ENCODE data around the gene ANKEF1.
A peak's percentile ranks its signal among the peaks of the same experiment; 100 is the strongest.
"Not testable (repeated sequence)": the region's sequence is repeated elsewhere in the genome, so short reads cannot be mapped to it uniquely, and the experiment has no call there.

Gene ANKEF1

DNA sequence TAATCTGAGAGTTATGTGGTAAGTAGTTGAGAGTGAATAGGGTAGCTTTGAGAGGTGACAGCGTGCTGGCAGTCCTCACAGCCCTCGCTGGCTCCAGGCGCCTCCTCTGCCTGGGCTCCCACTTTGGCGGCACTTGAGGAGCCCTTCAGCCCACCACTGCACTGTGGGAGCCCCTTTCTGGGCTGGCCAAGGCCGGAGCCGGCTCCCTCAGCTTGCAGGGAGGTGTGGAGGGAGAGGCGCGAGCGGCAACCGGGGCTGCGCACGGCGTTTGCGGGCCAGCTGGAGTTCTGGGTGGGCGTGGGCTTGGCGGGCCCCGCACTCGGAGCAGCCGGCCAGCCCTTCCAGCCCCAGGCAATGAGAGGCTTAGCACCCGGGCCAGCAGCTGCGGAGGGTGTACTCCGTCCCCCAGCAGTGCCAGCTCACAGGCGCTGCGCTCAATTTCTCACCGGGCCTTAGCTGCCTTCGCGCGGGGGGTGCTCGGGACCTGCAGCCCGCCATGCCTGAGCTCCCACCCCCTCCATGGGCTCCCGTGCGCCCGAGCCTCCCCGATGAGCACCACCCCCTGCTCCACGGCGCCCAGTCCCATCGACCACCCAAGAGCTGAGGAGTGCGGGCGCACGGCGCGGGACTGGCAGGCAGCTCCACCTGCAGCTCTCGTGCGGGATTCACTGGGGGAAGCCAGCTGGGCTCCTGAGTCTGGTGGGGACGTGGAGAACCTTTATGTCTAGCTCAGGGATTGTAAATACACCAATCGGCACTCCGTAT, 3.2 kb upstream of the ANKEF1 start:
- DNase-seq (ENCODE audit: low spot score); FAIRE-seq: not testable (repeated sequence)

GRCh38 chr20:10032269-10032668, 2.5 kb upstream of the ANKEF1 start:
- not testable (repeated sequence) for FAIRE-seq; DNase-seq (ENCODE audit: low spot score)

GRCh38 chr20:10033905-10034650, 709 bp upstream of the ANKEF1 start:
- FAIRE-seq (no peak), DNase-seq (ENCODE audit: low spot score) (no peak)

GRCh38 chr20:10036321-10036720, 1.5 kb downstream of the ANKEF1 start:
- not testable (repeated sequence) for DNase-seq (ENCODE audit: low spot score); FAIRE-seq

DNA sequence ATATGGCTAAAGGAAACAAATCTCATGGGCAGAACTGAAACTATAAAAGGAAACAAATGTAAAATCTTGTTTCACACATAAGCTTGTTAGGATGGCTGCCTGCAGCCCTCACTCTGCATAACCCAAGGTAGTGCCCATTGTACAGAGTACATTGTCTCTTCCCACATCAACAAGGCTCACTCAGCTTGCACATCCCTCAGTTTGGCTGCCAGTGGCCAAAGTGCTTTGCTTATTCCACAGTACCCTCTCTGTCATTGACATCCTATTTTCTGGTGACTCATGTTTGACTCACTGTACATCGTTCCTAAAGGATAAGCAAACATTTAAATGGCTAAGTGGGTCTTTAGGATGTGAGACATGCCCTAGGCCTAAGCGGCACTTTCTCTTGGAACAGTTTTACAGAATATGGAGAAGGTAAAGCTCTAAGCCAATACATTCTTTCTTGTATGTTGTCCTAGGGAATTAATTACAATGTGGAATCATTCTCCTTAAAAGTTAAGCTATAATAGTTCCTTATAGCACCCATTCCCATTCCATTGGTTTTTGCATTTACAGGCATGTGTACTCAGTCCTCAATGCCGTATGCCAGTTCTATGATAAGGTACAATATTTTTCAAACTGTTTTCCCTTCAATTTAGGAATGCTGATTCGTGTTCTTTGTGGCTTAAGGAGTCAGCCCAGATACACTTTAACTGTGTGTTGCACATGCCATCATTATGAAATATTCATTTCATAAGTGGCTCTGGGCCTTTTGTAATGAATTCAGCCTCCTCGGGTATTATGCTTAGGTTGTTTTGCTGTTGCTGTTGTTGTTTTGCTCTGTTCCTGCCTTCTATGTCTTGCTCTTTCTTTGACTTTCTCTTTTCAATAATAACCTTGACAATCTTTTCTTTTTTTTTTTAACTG, 5.5 kb downstream of the ANKEF1 start:
- FAIRE-seq = peak; percentile 94
- DNase-seq (ENCODE audit: low spot score) = peak; percentile 44

DNA sequence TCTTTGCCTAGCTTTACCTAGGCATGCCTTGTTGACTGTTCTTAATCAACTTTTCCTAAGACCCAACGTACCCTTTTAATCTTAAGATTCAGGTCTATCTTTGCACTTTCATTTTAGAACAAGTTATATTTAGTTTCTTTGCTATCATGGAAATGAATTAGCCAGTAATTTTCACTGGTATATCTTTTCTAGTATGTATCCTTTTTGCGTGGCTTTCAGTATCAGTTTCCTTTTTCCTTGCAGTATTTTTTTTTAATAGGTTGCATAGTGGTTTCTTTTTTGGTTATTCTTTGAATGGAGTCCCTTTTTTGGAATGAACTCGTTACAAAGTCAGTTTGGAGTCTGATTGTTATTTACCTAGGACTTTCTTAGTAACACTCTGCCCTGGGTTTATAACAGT, 7.3 kb downstream of the ANKEF1 start:
- DNase-seq (ENCODE audit: low spot score) = no peak
- no peak for FAIRE-seq

- DNase-seq (ENCODE audit: low spot score) (peak; percentile 14), FAIRE-seq (no peak)
These were observed 12.6 kb downstream of the ANKEF1 start for GRCh38 chr20:10047427-10047826.

DNA sequence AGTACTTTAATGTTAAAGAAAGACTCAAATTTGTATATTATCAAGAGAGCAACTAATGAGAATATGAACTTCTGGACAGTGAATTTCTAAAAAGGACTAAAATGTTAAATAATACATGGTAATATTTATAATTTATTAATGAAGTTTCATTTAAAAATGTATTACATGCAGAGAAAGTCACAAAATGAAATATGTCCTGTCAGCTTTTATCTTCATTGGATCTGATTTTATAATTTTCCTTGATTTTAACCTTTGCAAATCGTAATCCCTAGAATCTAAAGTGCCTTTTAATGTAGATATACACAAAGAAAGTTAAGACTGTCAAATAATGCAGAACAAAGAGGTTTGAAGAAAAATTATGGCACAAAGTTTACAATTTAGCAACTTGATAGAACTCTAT, 16.4 kb downstream of the ANKEF1 start:
- DNase-seq (ENCODE audit: low spot score) (no peak), FAIRE-seq (no peak)

GRCh38 chr20:10059006-10059405, 24.2 kb downstream of the ANKEF1 start:
- DNase-seq (ENCODE audit: low spot score) = no peak
- no peak for FAIRE-seq

DNA sequence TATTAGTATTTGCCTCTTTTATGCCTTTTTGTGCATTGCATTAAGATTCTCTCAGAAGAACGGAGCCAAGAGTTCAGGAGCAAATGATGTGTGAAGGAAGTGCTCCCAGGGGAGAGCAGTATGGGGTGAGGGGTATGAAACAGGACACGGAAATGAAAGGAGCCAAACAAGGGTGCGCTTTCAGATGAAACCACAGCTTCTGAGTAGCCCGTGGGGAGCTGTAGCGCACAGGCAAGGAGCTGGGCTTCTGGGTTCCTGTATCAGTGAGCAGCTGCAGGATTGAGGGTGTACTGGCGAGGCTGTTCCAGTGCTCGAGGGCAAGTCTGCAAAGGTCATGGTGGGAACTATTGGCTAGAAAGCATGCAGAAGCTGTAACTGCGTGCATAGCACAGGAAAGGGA, 25.4 kb downstream of the ANKEF1 start:
- no peak for DNase-seq (ENCODE audit: low spot score)
- no peak for FAIRE-seq

DNA sequence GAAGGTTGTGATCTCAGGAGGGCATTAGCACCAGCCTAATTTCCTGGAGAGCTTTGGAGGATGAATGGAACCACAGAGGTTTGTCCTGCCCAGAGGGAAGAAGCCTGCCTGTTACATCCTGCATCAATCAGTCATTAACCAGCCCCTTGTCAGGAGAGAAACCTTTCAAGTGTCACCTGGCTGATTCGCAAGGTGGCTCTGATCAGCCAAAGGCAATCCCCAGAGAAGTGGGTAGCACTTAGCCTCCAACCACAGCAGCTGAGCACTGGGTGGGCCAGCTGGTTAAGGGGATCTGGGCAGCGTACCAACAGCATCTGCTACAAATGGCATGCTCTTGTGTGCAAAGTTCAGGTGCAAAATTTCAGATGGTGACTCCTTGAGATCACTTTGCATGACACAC, 26.9 kb downstream of the ANKEF1 start:
- FAIRE-seq (no peak), DNase-seq (ENCODE audit: low spot score) (no peak)

DNA sequence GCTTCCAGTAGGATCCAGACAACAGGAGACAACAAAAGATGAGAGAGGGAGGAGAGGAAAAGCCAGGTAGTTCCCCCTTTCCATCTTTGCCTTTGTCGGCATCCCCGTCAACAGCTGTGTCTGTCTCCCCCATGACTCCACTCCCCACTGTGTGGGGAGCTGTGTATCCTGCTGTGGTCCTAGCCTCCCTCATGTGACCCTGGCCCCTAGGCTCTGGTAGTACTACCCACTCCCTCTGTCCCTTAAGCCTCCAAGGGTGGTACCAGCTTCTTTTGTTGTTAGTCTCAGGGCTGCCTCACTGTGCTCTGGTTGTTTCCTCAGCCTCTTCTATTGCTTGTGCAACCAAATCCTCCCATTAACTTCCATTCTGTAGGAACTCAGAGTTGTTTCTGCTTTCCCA, 28.7 kb downstream of the ANKEF1 start:
- no peak for DNase-seq (ENCODE audit: low spot score)

GRCh38 chr20:10064611-10065010, 29.8 kb downstream of the ANKEF1 start:
- no peak for DNase-seq (ENCODE audit: low spot score)
- no peak for FAIRE-seq

More for the DNA sequence above, 28.7 kb downstream of the ANKEF1 start:
- FAIRE-seq = no peak

DNA sequence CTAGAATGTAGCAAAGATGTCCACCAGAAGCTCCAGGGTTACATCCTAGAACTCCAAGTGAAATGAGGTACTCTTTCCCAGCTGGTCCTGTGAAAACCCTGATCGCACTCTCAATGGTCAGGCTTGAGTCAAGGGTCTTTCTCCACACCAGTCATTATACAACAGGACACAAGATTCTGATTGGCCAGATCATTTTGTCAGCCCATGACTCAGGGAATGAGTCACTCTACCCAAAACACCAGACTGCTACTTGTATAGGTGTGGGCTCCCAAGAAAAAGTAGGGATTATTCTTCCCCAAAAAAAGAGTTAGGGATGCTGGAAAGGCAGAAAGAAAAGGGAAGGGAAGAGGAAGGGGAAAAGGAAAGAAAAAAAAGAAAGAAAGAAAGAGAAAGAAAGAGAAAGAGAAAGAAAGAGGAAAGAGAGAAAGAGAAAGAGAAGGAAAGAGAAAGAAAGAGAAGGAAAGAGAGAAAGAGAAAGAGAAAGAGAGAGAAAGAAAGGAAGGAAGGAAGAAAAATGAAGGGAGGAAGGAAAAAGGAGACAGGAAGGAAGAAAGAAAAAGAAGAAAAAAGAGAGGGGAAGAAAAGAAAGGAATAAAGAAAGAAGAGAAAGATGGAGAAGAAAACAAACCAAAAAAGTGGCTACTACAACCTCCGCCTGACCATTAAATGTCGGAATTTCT, 30.5 kb downstream of the ANKEF1 start:
- DNase-seq (ENCODE audit: low spot score) (no peak), FAIRE-seq (no peak)

- FAIRE-seq (no peak), DNase-seq (ENCODE audit: low spot score) (no peak)
These were observed 32.5 kb downstream of the ANKEF1 start for GRCh38 chr20:10067321-10067720.

DNA sequence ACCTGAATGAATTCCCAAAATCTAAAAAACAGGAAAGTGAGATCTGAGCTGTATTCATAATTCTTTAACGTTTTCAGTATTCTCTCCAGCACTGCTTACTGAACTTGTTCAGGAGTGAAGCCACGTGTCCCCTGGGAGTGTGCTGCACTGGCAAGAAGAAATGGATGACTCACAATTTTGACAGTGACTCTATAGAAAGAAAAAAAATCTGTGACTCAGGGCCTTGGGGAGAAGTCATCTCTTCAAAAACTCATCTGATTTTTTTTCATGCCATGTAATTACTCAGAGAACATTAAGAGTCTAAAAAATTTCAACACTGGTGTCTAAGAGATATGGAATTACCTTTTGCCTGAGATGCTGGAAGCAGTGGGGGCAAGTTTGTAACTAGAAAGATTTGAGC, 39.7 kb downstream of the ANKEF1 start:
- peak; percentile 37 for FAIRE-seq
- DNase-seq (ENCODE audit: low spot score) = peak; percentile 87

GRCh38 chr20:10075606-10076005, 40.8 kb downstream of the ANKEF1 start:
- FAIRE-seq (no peak), DNase-seq (ENCODE audit: low spot score) (no peak)

DNA sequence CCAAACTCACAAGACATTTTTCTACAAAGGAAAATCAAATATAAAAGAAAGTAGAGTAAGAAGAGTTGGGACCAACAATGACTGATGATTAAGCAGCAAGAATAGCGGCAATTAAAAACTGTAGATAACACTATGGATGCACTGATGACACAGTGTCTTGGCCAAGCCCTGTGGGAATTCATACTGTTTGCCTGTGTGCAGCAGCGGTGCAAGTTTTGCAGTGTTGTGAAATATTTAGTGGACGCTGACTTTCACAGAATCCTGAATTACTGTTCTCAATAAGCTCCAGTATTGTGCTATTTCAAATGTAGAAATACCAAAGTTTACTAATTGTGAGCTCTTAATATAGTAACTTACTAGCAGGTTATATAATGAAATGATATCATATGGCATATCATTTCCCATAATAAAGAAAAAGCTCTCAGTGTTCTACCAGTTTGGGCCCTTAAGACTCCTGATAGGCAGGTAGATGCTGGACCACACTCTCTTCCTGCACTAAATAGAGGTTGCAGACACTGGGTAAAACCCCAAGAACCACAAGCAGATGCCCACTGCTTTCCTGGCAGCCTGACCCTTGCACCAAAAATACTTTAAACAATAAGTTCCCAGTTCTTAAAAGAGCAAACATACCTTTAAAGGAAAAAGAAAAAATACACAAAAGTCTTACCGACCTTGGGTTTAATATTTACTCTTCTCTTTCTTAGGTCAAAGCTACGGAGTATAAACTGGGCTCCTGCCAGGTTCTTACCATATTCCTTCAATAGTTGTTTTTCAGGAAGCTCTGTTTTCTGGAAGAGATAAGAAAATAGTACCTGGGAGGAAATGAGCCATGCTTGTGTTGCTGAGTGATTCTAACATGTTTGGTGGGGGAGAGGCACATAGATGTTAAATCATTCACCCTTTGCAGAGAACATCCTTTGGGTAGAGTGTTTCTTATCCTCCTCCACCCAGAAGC, 41.6 kb downstream of the ANKEF1 start:
- FAIRE-seq (no peak), DNase-seq (ENCODE audit: low spot score) (no peak)

DNA sequence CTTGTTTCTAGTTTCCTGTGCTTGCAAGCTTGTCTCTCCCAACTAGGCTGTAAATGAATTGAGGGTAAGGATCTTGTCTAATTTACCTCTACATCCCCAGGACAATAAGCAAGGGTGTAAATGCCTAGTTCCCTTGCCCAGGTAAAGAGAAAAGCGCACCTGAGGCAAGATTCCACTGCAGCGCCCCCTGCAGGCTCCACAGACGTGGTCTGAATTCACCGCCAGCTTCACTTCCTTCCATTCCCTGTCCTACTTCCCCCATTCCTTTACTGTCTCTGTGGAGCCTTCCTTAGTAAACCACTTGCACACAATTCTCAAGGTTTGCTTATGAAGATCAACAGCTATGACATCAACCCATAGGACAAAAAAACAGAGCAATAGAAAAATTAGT, 42.3 kb downstream of the ANKEF1 start:
- DNase-seq (ENCODE audit: low spot score) (no peak), FAIRE-seq (no peak)

GRCh38 chr20:10077886-10078285, 43.1 kb downstream of the ANKEF1 start:
- DNase-seq (ENCODE audit: low spot score) = no peak
- no peak for FAIRE-seq

All from urothelium cell line (cell line).